HUES64 (cell line): ENCODE data around the gene CGB2.
"Not testable (repeated sequence)": the region's sequence is repeated elsewhere in the genome, so short reads cannot be mapped to it uniquely, and the experiment has no call there.

Source experiments
- H3K27ac ChIP-seq: 2 replicates; pipeline ENCODE4 v1.7.0; 2013; ENCODE audit warnings: low read depth, low read length, inconsistent platforms
- H3K27me3 ChIP-seq: 2 replicates; pipeline ENCODE4 v1.6.1; 2013; ENCODE audit warnings: mild to moderate bottlenecking, low read length; ENCODE audit not compliant: insufficient read depth
- H3K36me3 ChIP-seq: 2 replicates; pipeline ENCODE4 v1.6.1; 2013; ENCODE audit warnings: mild to moderate bottlenecking, low read length; ENCODE audit not compliant: insufficient read depth
- H3K4me1 ChIP-seq: 2 replicates; pipeline ENCODE4 v1.6.1; 2013; ENCODE audit warnings: mild to moderate bottlenecking, low read length, moderate library complexity; ENCODE audit not compliant: insufficient read depth
- H3K4me3 ChIP-seq: 2 replicates; pipeline ENCODE4 v1.5.1; 2013; ENCODE audit warnings: mild to moderate bottlenecking, low read length, moderate library complexity
- H3K9ac ChIP-seq: 2 replicates; pipeline ENCODE4 v1.6.1; 2013; ENCODE audit warnings: mild to moderate bottlenecking, low read depth, low read length
- H3K9me3 ChIP-seq: 2 replicates; pipeline ENCODE4 v1.6.1; 2013; ENCODE audit warnings: low read depth, low read length; ENCODE audit not compliant: insufficient read depth
- WGBS: fragments of 150-250, 120-280 bp; methylation state at CpG from one replicate; pipeline ENCODE4 v1.1.7; 2013; ENCODE audit warnings: missing lambda C conversion rate; 5-methylcytosine and 5-hydroxymethylcytosine counted together

Gene CGB2

GRCh38 chr19:49039736-49040135 is 8.0 kb downstream of the CGB2 start:
- H3K27me3 ChIP-seq, H3K27ac ChIP-seq, H3K36me3 ChIP-seq, H3K9ac ChIP-seq, H3K4me3 ChIP-seq, H3K9me3 ChIP-seq, H3K4me1 ChIP-seq: not testable (repeated sequence)
- 93% methylated on average over 3 of the region's 9 CpGs for WGBS

DNA sequence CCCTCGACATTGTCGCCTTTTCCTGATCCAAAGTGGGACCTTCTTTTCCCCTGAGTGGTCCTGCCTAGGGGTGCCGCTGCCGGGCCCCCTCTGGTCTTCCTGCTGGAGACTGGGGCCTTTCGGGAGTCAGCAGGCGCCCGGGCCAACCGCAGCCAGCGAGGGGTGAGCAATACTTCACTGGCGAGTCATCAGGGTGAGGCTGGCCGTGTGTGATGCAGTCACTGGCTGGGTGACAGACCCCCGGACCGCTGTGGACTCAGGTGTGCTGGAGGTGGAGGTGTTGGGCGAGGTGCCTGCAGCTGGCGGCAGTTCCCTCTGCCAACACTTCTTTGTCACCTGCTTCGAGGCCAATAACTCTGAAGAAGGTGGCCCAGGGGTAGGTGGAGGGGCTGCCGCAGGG is 10.5 kb downstream of the CGB2 start:
- Histone ChIP-seq H3K27me3 (no peaks in the 10 kb centered on the region), H3K27ac (no peak overlapping the region), H3K9me3 (no peaks in the 10 kb centered on the region), H3K9ac (no peak overlapping the region), H3K4me3 (no peak overlapping the region), H3K36me3 (no peaks in the 10 kb centered on the region), H3K4me1 (no peaks in the 10 kb centered on the region)
- WGBS = 76% methylated on average over 17 of the region's 17 CpGs

GRCh38 chr19:49042666-49043065 is 11.0 kb downstream of the CGB2 start:
- not testable (repeated sequence) for H3K27me3 ChIP-seq, H3K4me3 ChIP-seq, H3K27ac ChIP-seq, H3K36me3 ChIP-seq, H3K9ac ChIP-seq, H3K4me1 ChIP-seq, H3K9me3 ChIP-seq
- no CpG with 5 or more reads among the region's 4 CpGs for WGBS

DNA sequence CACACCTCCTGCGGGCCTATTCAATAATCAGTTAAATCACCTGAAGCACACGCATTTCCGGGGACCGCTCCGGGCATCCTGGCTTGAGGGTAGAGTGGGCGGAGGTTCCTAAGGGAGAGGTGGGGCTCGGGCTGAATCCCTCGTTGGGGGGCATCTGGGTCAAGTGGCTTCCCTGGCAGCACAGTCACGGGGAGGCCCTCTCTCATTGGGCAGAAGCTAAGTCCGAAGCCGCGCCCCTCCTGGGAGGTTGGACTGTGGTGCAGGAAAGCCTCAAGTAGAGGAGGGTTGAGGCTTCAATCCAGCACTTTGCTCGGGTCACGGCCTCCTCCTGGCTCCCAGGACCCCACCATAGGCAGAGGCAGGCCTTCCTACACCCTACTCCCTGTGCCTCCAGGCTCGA is 11.9 kb downstream of the CGB2 start, which contains the start of gene CGB5:
Gene CGB5 (plus strand): TSS at position 301 of the 400 bp plus-strand sequence. CDS start 362 bp downstream, outside the sequence.
- H3K4me1 ChIP-seq, H3K4me3 ChIP-seq, H3K9me3 ChIP-seq, H3K36me3 ChIP-seq, H3K27me3 ChIP-seq, H3K9ac ChIP-seq, H3K27ac ChIP-seq: not testable (repeated sequence)
- WGBS = 82% methylated on average over 14 of the region's 15 CpGs

- not testable (repeated sequence) for H3K4me3 ChIP-seq, H3K36me3 ChIP-seq, H3K27ac ChIP-seq, H3K4me1 ChIP-seq, H3K27me3 ChIP-seq, H3K9me3 ChIP-seq, H3K9ac ChIP-seq
- WGBS = 79% methylated on average over 10 of the region's 12 CpGs
These were observed 17.3 kb downstream of the CGB2 start, which contains the start of gene CGB8 for GRCh38 chr19:49049011-49049410. Gene CGB8, minus strand, starts transcription at chr19:49049111. Its CDS starts 372 bp downstream, at chr19:49048739.

DNA sequence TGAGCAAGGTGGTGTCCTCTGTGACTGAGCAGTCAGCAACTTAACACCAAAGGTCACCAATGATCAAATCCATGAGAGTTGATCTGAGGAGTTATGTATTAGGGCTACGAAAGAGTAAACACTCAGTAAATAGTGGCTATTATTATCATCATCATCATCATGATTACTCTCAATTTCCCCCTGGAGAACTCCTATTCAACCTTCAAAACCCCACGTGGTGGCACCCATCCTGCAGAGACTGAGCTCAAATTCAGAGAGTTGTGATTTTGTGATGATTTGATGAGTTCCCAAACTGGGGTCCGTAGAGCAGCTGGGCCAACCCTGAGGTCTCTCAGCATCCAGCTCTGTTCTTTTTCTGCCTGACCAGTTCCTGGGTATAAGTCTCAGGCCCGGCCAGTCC is 18.1 kb downstream of the CGB2 start:
- WGBS = no CpG with 5 or more reads among the region's 4 CpGs
- H3K36me3 ChIP-seq, H3K27ac ChIP-seq, H3K4me1 ChIP-seq, H3K9ac ChIP-seq, H3K9me3 ChIP-seq, H3K27me3 ChIP-seq, H3K4me3 ChIP-seq: not testable (repeated sequence)

DNA sequence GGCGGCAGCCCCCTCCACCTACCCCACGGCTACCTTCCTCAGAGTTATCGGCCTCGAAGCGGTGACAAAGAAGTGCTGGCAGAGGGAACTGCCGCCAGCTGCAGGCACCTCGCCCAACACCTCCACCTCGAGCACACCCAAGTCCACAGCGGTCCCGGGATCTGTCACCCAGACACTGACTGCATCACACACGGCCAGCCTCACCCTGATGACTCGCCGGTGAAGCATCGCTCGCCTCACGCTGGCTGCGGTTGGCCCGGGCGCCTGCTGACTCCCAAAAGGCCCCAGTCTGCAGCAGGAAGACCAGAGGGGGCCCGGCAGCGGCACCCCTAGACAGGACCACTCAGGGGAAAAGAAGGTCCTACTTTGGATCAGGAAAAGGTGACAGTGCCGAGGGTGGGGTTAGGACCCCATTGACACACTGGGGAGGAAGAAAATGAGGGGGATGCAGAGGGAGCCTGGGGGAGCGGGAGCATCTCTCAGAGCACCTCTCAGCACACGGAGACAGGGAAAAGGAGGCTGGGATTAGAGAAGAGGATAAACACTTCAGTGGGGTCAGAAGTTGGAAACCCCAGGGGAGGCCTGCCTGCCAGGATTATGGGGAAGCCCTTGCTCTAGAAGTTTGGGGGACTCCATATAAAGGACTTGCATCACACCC is 18.8 kb downstream of the CGB2 start:
- H3K36me3 ChIP-seq, H3K9me3 ChIP-seq, H3K9ac ChIP-seq, H3K4me1 ChIP-seq, H3K27me3 ChIP-seq, H3K4me3 ChIP-seq, H3K27ac ChIP-seq: not testable (repeated sequence)
- WGBS = 72% methylated on average over 24 of the region's 24 CpGs

GRCh38 chr19:49056101-49056901 is 24.6 kb downstream of the CGB2 start:
- no peaks in the 10 kb centered on the region for H3K36me3 ChIP-seq
- H3K27me3 ChIP-seq = peaks cover 53% of the 10 kb centered on the region
- peak overlapping the region; percentile 63 for H3K4me3 ChIP-seq
- 2% methylated on average over 63 of the region's 63 CpGs for WGBS
- H3K9me3 ChIP-seq = no peaks in the 10 kb centered on the region
- no peak overlapping the region for H3K9ac ChIP-seq
- 0 out of 2 replicates have a peak, but pooled peaks cover 3% of the 10 kb centered on the region for H3K4me1 ChIP-seq
- H3K27ac ChIP-seq = no peak overlapping the region

DNA sequence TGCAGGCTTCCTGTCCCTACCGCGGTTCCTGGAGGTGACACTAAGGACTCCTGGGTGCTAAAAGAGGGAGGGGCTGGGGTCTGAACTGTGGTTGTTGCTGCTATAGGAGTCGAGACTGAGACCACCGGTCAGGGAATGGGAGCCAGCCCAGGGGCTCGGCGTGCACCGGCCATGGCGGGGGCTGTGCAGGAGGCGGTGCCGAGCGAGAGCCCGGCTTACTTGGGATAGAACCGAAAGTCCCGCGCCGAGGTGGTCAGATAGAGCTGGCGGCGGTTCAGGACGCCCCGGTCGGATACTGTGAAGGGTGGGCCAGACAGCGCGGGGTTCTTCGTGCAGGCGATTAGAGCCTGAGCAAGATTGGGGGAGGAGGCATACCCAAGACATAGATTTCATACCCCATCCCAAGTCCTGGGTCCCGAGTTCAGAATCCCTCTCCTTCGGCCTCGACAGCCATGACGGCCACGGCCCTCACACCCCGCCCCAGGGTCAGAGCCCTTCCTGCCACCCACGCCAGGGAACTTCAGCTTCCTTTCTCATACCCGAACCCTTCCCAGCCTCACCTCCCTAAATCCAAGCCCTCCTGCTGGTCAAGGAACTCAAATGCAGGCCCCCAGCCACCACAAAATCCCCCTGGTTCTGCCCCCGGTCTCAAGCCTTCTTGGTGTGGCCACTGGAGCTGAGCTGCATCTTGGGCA is 25.4 kb downstream of the CGB2 start:
- H3K9ac ChIP-seq, H3K9me3 ChIP-seq, H3K27ac ChIP-seq, H3K4me1 ChIP-seq, H3K36me3 ChIP-seq: not testable (repeated sequence)
- Histone ChIP-seq H3K27me3 (peaks cover 53% of the 10 kb centered on the region), H3K4me3 (peak overlapping the region; percentile 63)
- 8% methylated on average over 31 of the region's 34 CpGs for WGBS

GRCh38 chr19:49057636-49058234 is 26.0 kb downstream of the CGB2 start, which contains the start of gene CGB7:
Gene CGB7, minus strand, starts transcription at chr19:49057749. Its CDS starts 2,374 bp downstream, at chr19:49055375.
- Histone ChIP-seq H3K9me3 (no peaks in the 10 kb centered on the region), H3K9ac (no peak within 1 kb of the TSS), H3K4me3 (peak within 1 kb of the TSS; percentile 63), H3K27me3 (peaks cover 53% of the 10 kb centered on the region), H3K27ac (no peak within 1 kb of the TSS), H3K36me3 (no peaks in the 10 kb centered on the region), H3K4me1 (0 out of 2 replicates have a peak, but pooled peaks cover 3% of the 10 kb centered on the region)
- WGBS = 13% methylated on average over 38 of the region's 38 CpGs

GRCh38 chr19:49058562-49058961 is 26.9 kb downstream of the CGB2 start:
- H3K4me1 ChIP-seq = 0 out of 2 replicates have a peak, but pooled peaks cover 3% of the 10 kb centered on the region
- H3K27me3 ChIP-seq = peaks cover 53% of the 10 kb centered on the region
- no peak overlapping the region for H3K4me3 ChIP-seq
- 80% methylated on average over 10 of the region's 10 CpGs for WGBS
- H3K36me3 ChIP-seq = no peaks in the 10 kb centered on the region
- no peak overlapping the region for H3K9ac ChIP-seq
- no peaks in the 10 kb centered on the region for H3K9me3 ChIP-seq
- no peak overlapping the region for H3K27ac ChIP-seq
